Peyer's patch (tissue), 4 donors: ENCODE results near the gene SKAP1. TPM values are rescaled to one million over a fixed set of nuclear protein-coding genes. Genes with fewer than 3 reads are reported as not detected.

Experiments
- DNase-seq, 3 donors: peaks; one replicate each; pipeline ENCODE4 v3.0.0-alpha.2; 2017 to 2019
- H3K27ac ChIP-seq, 4 donors: fragments of 200-600 bp; sonication (generic); one replicate each; pipeline ENCODE4 v1.5.1; 2016 to 2019
- H3K27me3 ChIP-seq, 2 donors: fragments of 200-600 bp; sonication (generic); one replicate each; pipeline ENCODE4 v1.5.1; 2019
- H3K36me3 ChIP-seq, 3 donors: fragments of 200-600 bp; sonication (generic); one replicate each; pipeline ENCODE4 v1.5.1; 2016 to 2019
- H3K4me1 ChIP-seq, 4 donors: fragments of 200-600 bp; sonication (generic); one replicate each; pipeline ENCODE4 v1.5.1; 2016 to 2019
- H3K4me3 ChIP-seq, 4 donors: fragments of 200-600 bp; sonication (generic); 1 replicate in 3 of 4; 2 replicates in 1 of 4; pipeline ENCODE4 v1.5.1; 2016 to 2019; ENCODE audit warnings: mild to moderate bottlenecking in 1 of 4
- H3K9me3 ChIP-seq, 4 donors: fragments of 200-600 bp; sonication (generic); one replicate each; pipeline ENCODE4 v1.5.1; 2016 to 2019; ENCODE audit warnings: mild to moderate bottlenecking in 1 of 4
- CTCF ChIP-seq, 6 experiments: fragments of 450-650 bp in 4 of 6; fragments of 200-600 bp in 2 of 6; sonication (generic) in 1 of 6; IDR thresholded peaks; one replicate each; pipeline ENCODE4 v1.5.1; 2017 to 2019; ENCODE audit warnings: antibody characterized with exemption in 6 of 6, mild to moderate bottlenecking in 3 of 6, moderate library complexity in 1 of 6
- POLR2A ChIP-seq, 2 donors: fragments of 450-650 bp; IDR thresholded peaks; one replicate each; pipeline ENCODE4 v1.5.1; 2017; ENCODE audit warnings: antibody characterized with exemption in 2 of 2, mild to moderate bottlenecking in 2 of 2, moderate library complexity in 2 of 2
- total RNA-seq, 4 donors: library from RNA; depleted of rRNA; stranded (reverse); fragments of >200 nt; gene quantifications; one replicate each; pipeline ENCODE4 v1.1.0, GENCODE V29; 2016

SKAP1 gene
- total RNA-seq, 4 donors from 2014 or later = 3.1 to 17.3 (median 6.5) TPM

GRCh38 chr17:48238933-48239602 lies 190.9 kb downstream of the SKAP1 start:
- DNase-seq = no peak
- H3K4me1 ChIP-seq = peaks cover 0 to 41% (median 0%) of the 10 kb centered on the region in 4 donors
- H3K36me3 ChIP-seq = no peaks in the 10 kb centered on the region
- H3K9me3 ChIP-seq = no peaks in the 10 kb centered on the region
- TF ChIP-seq CTCF (IDR thresholded peaks at IDR 0.05) = no peak
- no peak for TF ChIP-seq POLR2A (IDR thresholded peaks at IDR 0.05)
- H3K27me3 ChIP-seq = no peaks in the 10 kb centered on the region
- no peak overlapping the region for H3K4me3 ChIP-seq
- H3K27ac ChIP-seq = no peak overlapping the region

- TF ChIP-seq POLR2A (IDR thresholded peaks at IDR 0.05) (no peak), CTCF (IDR thresholded peaks at IDR 0.05) (no peak)
- H3K27me3 ChIP-seq = no peaks in the 10 kb centered on the region
- no peak for DNase-seq
- H3K36me3 ChIP-seq = no peaks in the 10 kb centered on the region
- no peak overlapping the region for H3K4me3 ChIP-seq
- no peak overlapping the region for H3K27ac ChIP-seq
- H3K9me3 ChIP-seq = no peaks in the 10 kb centered on the region
- H3K4me1 ChIP-seq = peaks cover 0 to 30% (median 0%) of the 10 kb centered on the region in 4 donors
Observed at GRCh38 chr17:48237456-48237855, 192.6 kb downstream of the SKAP1 start.

- DNase-seq = no peak
- H3K4me3 ChIP-seq = no peak overlapping the region
- TF ChIP-seq CTCF (IDR thresholded peaks at IDR 0.05) = no peak
- TF ChIP-seq POLR2A (IDR thresholded peaks at IDR 0.05) = no peak
- no peaks in the 10 kb centered on the region for H3K36me3 ChIP-seq
- H3K27ac ChIP-seq = no peak overlapping the region
- H3K9me3 ChIP-seq = no peaks in the 10 kb centered on the region
- peaks cover 0 to 24% (median 0%) of the 10 kb centered on the region in 4 donors for H3K4me1 ChIP-seq
- no peaks in the 10 kb centered on the region for H3K27me3 ChIP-seq
Observed at GRCh38 chr17:48236681-48237134, 193.3 kb downstream of the SKAP1 start.

- H3K36me3 ChIP-seq = no peaks in the 10 kb centered on the region
- no peaks in the 10 kb centered on the region for H3K27me3 ChIP-seq
- no peak overlapping the region for H3K4me3 ChIP-seq
- no peak for DNase-seq
- no peaks in the 10 kb centered on the region for H3K9me3 ChIP-seq
- H3K27ac ChIP-seq = no peak overlapping the region
- TF ChIP-seq POLR2A (IDR thresholded peaks at IDR 0.05) = no peak
- no peak for TF ChIP-seq CTCF (IDR thresholded peaks at IDR 0.05)
- peaks cover 0 to 6% (median 0%) of the 10 kb centered on the region in 4 donors for H3K4me1 ChIP-seq
Observed at GRCh38 chr17:48234922-48235321, 195.1 kb downstream of the SKAP1 start.

- no peak for TF ChIP-seq POLR2A (IDR thresholded peaks at IDR 0.05)
- TF ChIP-seq CTCF (IDR thresholded peaks at IDR 0.05) = no peak
- H3K27me3 ChIP-seq = no peaks in the 10 kb centered on the region
- H3K4me1 ChIP-seq = no peaks in the 10 kb centered on the region
- no peak overlapping the region for H3K27ac ChIP-seq
- no peak for DNase-seq
- H3K4me3 ChIP-seq = no peak overlapping the region
- no peaks in the 10 kb centered on the region for H3K9me3 ChIP-seq
- no peaks in the 10 kb centered on the region for H3K36me3 ChIP-seq
Observed at GRCh38 chr17:48231995-48232959, 197.7 kb downstream of the SKAP1 start.
